MCF 10A (cell line): ENCODE results near the gene GALNT14. TPM values are rescaled to one million over a fixed set of nuclear protein-coding genes. Genes with fewer than 3 reads are reported as not detected.

Experiments used
- BruUV-seq: library from RNA; stranded (reverse); fragments of 400-500 nt; replicated peaks from 2 replicates; lab custom pipeline; 2021; lab: Mats Ljungman, UMichigan
- CTCF ChIA-PET: fragments of 300-600 bp; sonication (Branson Sonifier 250); formaldehyde crosslinking; extraction: SDS; loops from one replicate; lab custom pipeline; 2021; ENCODE audit warnings: antibody characterized with exemption, inconsistent platforms; lab: Yijun Ruan, JAX
- POLR2A ChIA-PET: fragments of 300-600, 350-650 bp; sonication (Branson Sonifier 250); formaldehyde crosslinking; extraction: SDS; loops from one replicate; lab custom pipeline; 2020; ENCODE audit warnings: antibody characterized with exemption, inconsistent platforms; lab: Yijun Ruan, JAX
- DNase-seq: peaks from one replicate; pipeline ENCODE4 v3.0.0-alpha.2; 2018; ENCODE audit not compliant: unreplicated experiment
- H3K27ac Mint-ChIP-seq: one replicate; pipeline ENCODE4 v1.8.0; 2022; ENCODE audit warnings: mild to moderate bottlenecking, low read depth, mixed read lengths; ENCODE audit not compliant: unreplicated experiment
- H3K27me3 Mint-ChIP-seq: one replicate; pipeline ENCODE4 v1.8.0; 2022; ENCODE audit warnings: mixed read lengths; ENCODE audit not compliant: insufficient read depth, unreplicated experiment
- H3K36me3 Mint-ChIP-seq: one replicate; pipeline ENCODE4 v1.8.0; 2022; ENCODE audit warnings: mild to moderate bottlenecking, moderate library complexity, mixed read lengths; ENCODE audit not compliant: insufficient read depth, unreplicated experiment
- H3K4me1 Mint-ChIP-seq: one replicate; pipeline ENCODE4 v1.8.0; 2022; ENCODE audit warnings: mixed read lengths; ENCODE audit not compliant: insufficient read depth, unreplicated experiment
- H3K4me3 Mint-ChIP-seq: one replicate; pipeline ENCODE4 v1.8.0; 2022; ENCODE audit warnings: mild to moderate bottlenecking, moderate library complexity, mixed read lengths; ENCODE audit not compliant: unreplicated experiment
- H3K9me3 Mint-ChIP-seq: one replicate; pipeline ENCODE4 v1.8.0; 2022; ENCODE audit warnings: mixed read lengths; ENCODE audit not compliant: unreplicated experiment
- CTCF ChIP-seq: fragments of 200-600 bp; IDR thresholded peaks from one replicate; pipeline ENCODE4 v1.8.0; 2022; ENCODE audit warnings: antibody characterized with exemption, mild to moderate bottlenecking; ENCODE audit not compliant: unreplicated experiment
- intact Hi-C: fragments of 100-400 bp; cut with micrococcal nuclease; formaldehyde crosslinking; loops from 2 replicates; pipeline ENCODE4 v1.14.1; 2022
- total RNA-seq: library from RNA; stranded (reverse); gene quantifications from 2 replicates; pipeline ENCODE4 v1.2.3, GENCODE V29; 2022

Gene GALNT14
- total RNA-seq, 1 experiment from 2014 or later = 4.6 TPM

GRCh38 chr2:30966786-30967185 is 171.5 kb downstream of the GALNT14 start:
- no peaks in the 10 kb centered on the region for H3K9me3 Mint-ChIP-seq
- TF ChIP-seq CTCF = no peak
- no peak for DNase-seq
- no peak overlapping the region for H3K27ac Mint-ChIP-seq
- H3K4me3 Mint-ChIP-seq = no peak overlapping the region
- H3K36me3 Mint-ChIP-seq = no peaks in the 10 kb centered on the region
- no peaks in the 10 kb centered on the region for H3K4me1 Mint-ChIP-seq
- BruUV-seq = no TSS peak
- peaks cover 10% of the 10 kb centered on the region for H3K27me3 Mint-ChIP-seq
- ChIA-PET POLR2A (no interaction called here), CTCF (no interaction called here)
- intact Hi-C loops = no loop called here

GRCh38 chr2:30965022-30965531 is 173.2 kb downstream of the GALNT14 start:
- intact Hi-C loops = no loop called here
- DNase-seq = no peak
- no peaks in the 10 kb centered on the region for H3K9me3 Mint-ChIP-seq
- ChIA-PET POLR2A (no interaction called here), CTCF (no interaction called here)
- BruUV-seq = no TSS peak
- H3K27ac Mint-ChIP-seq = no peak overlapping the region
- H3K4me3 Mint-ChIP-seq = no peak overlapping the region
- no peaks in the 10 kb centered on the region for H3K4me1 Mint-ChIP-seq
- H3K36me3 Mint-ChIP-seq = no peaks in the 10 kb centered on the region
- H3K27me3 Mint-ChIP-seq = peaks cover 10% of the 10 kb centered on the region
- TF ChIP-seq CTCF = no peak

GRCh38 chr2:30964334-30965005 is 173.8 kb downstream of the GALNT14 start:
- no peak overlapping the region for H3K27ac Mint-ChIP-seq
- H3K9me3 Mint-ChIP-seq = no peaks in the 10 kb centered on the region
- intact Hi-C loops = no loop called here
- ChIA-PET POLR2A (no interaction called here), CTCF (no interaction called here)
- no peak for DNase-seq
- no peaks in the 10 kb centered on the region for H3K4me1 Mint-ChIP-seq
- peaks cover 10% of the 10 kb centered on the region for H3K27me3 Mint-ChIP-seq
- no peak for TF ChIP-seq CTCF
- BruUV-seq = no TSS peak
- no peaks in the 10 kb centered on the region for H3K36me3 Mint-ChIP-seq
- no peak overlapping the region for H3K4me3 Mint-ChIP-seq

- H3K36me3 Mint-ChIP-seq = no peaks in the 10 kb centered on the region
- H3K4me1 Mint-ChIP-seq = no peaks in the 10 kb centered on the region
- H3K4me3 Mint-ChIP-seq = no peak overlapping the region
- H3K9me3 Mint-ChIP-seq = no peaks in the 10 kb centered on the region
- H3K27me3 Mint-ChIP-seq = no peaks in the 10 kb centered on the region
- intact Hi-C loops = no loop called here
- DNase-seq = no peak
- POLR2A ChIA-PET = no interaction called here
- no TSS peak for BruUV-seq
- TF ChIP-seq CTCF = no peak
- H3K27ac Mint-ChIP-seq = no peak overlapping the region
- CTCF ChIA-PET = interaction anchor here (0.7 kb wide), 1 partner anchor 258 kb away, joined by 3 read pairs; no protein-coding TSS in a partner anchor
These were observed 175.1 kb downstream of the GALNT14 start for GRCh38 chr2:30963184-30963583.
